Activated CD8-positive, alpha-beta T cell treated with anti-CD3 and anti-CD28 coated beads for 36 hours (primary cell): ENCODE results near the gene CAMTA1. TPM values are rescaled to one million over a fixed set of nuclear protein-coding genes. Genes with fewer than 3 reads are reported as not detected.

Experiments
- ATAC-seq: fragments of 200-7000 bp; cut with Tn5 transposase; one replicate; pipeline ENCODE4 v1.10.0; 2021; ENCODE audit warnings: mild to moderate bottlenecking, moderate library complexity
- CTCF ChIA-PET: fragments of 350-600 bp; sonication (Branson Sonifier 250); formaldehyde crosslinking; loops from one replicate; lab custom pipeline; 2021; ENCODE audit warnings: antibody characterized with exemption; lab: Charles Lee
- POLR2A ChIA-PET: fragments of 350-600 bp; sonication (Branson Sonifier 250); formaldehyde crosslinking; loops from one replicate; lab custom pipeline; 2021; ENCODE audit warnings: antibody characterized with exemption; lab: Charles Lee
- DNase-seq: peaks from one replicate; pipeline ENCODE4 v3.0.0-alpha.2; 2020
- H3K27ac Mint-ChIP-seq: one replicate; pipeline ENCODE4 v1.8.0; 2021; ENCODE audit warnings: mild to moderate bottlenecking, mixed read lengths
- H3K27me3 Mint-ChIP-seq: one replicate; pipeline ENCODE4 v1.8.0; 2021; ENCODE audit warnings: mixed read lengths
- H3K36me3 Mint-ChIP-seq: one replicate; pipeline ENCODE4 v1.8.0; 2021; ENCODE audit warnings: low read depth, mixed read lengths
- H3K4me1 Mint-ChIP-seq: one replicate; pipeline ENCODE4 v1.8.0; 2021; ENCODE audit warnings: low read depth, mixed read lengths
- H3K4me3 Mint-ChIP-seq: one replicate; pipeline ENCODE4 v1.8.0; 2021; ENCODE audit warnings: mild to moderate bottlenecking, moderate library complexity, mixed read lengths
- H3K9me3 Mint-ChIP-seq: one replicate; pipeline ENCODE4 v1.8.0; 2021; ENCODE audit warnings: mixed read lengths
- CTCF ChIP-seq: fragments of 200-600 bp; IDR thresholded peaks from one replicate; pipeline ENCODE4 v1.8.0; 2022; ENCODE audit warnings: antibody characterized with exemption, mild to moderate bottlenecking
- intact Hi-C: fragments of 100-400 bp; cut with micrococcal nuclease; formaldehyde crosslinking; loops from one replicate; pipeline ENCODE4 v1.10.0; 2022
- total RNA-seq, 2 experiments: library from RNA; stranded (reverse); gene quantifications; one replicate each; pipeline ENCODE4 v1.2.3, GENCODE V29; 2021

CAMTA1 gene
- total RNA-seq, 2 experiments from 2014 or later = 67.7 to 70.9 TPM

GRCh38 chr1:7513081-7513480 is 727.8 kb downstream of the CAMTA1 start:
- POLR2A ChIA-PET = interaction anchor here (0.6 kb wide), 1 partner anchor 19 kb away, joined by 5 read pairs; no protein-coding TSS in a partner anchor
- ATAC-seq = no peak
- no peaks in the 10 kb centered on the region for H3K9me3 Mint-ChIP-seq
- H3K27me3 Mint-ChIP-seq = peaks cover 1% of the 10 kb centered on the region
- no peaks in the 10 kb centered on the region for H3K36me3 Mint-ChIP-seq
- intact Hi-C loops = no loop called here
- H3K27ac Mint-ChIP-seq = no peak overlapping the region
- no peak overlapping the region for H3K4me3 Mint-ChIP-seq
- TF ChIP-seq CTCF = no peak
- H3K4me1 Mint-ChIP-seq = no peaks in the 10 kb centered on the region
- CTCF ChIA-PET = no interaction called here
- no peak for DNase-seq

- H3K36me3 Mint-ChIP-seq = no peaks in the 10 kb centered on the region
- ChIA-PET CTCF (no interaction called here), POLR2A (no interaction called here)
- ATAC-seq = no peak
- H3K27ac Mint-ChIP-seq = no peak overlapping the region
- no peak for DNase-seq
- H3K9me3 Mint-ChIP-seq = no peaks in the 10 kb centered on the region
- intact Hi-C loops = no loop called here
- no peaks in the 10 kb centered on the region for H3K4me1 Mint-ChIP-seq
- H3K27me3 Mint-ChIP-seq = peaks cover 1% of the 10 kb centered on the region
- no peak overlapping the region for H3K4me3 Mint-ChIP-seq
- no peak for TF ChIP-seq CTCF
Observed at GRCh38 chr1:7515175-7515574, 729.9 kb downstream of the CAMTA1 start.

- CTCF ChIA-PET = no interaction called here
- no peaks in the 10 kb centered on the region for H3K9me3 Mint-ChIP-seq
- no peaks in the 10 kb centered on the region for H3K36me3 Mint-ChIP-seq
- DNase-seq (no peak), ATAC-seq (no peak)
- POLR2A ChIA-PET = no interaction called here
- no peak for TF ChIP-seq CTCF
- H3K27me3 Mint-ChIP-seq = peaks cover 1% of the 10 kb centered on the region
- no peak overlapping the region for H3K4me3 Mint-ChIP-seq
- intact Hi-C loops = no loop called here
- no peak overlapping the region for H3K27ac Mint-ChIP-seq
- no peaks in the 10 kb centered on the region for H3K4me1 Mint-ChIP-seq
Observed at GRCh38 chr1:7515904-7516303, 730.6 kb downstream of the CAMTA1 start.

GRCh38 chr1:7516341-7516740 is 731.1 kb downstream of the CAMTA1 start:
- no peak for DNase-seq
- no peaks in the 10 kb centered on the region for H3K4me1 Mint-ChIP-seq
- peaks cover 1% of the 10 kb centered on the region for H3K27me3 Mint-ChIP-seq
- ChIA-PET POLR2A (no interaction called here), CTCF (no interaction called here)
- no peaks in the 10 kb centered on the region for H3K36me3 Mint-ChIP-seq
- no peak overlapping the region for H3K4me3 Mint-ChIP-seq
- H3K27ac Mint-ChIP-seq = no peak overlapping the region
- no peak for TF ChIP-seq CTCF
- H3K9me3 Mint-ChIP-seq = no peaks in the 10 kb centered on the region
- intact Hi-C loops = no loop called here
- no peak for ATAC-seq

GRCh38 chr1:7516929-7517328 is 731.7 kb downstream of the CAMTA1 start:
- H3K36me3 Mint-ChIP-seq = no peaks in the 10 kb centered on the region
- ATAC-seq = no peak
- CTCF ChIA-PET = no interaction called here

More at GRCh38 chr1:7516929-7517328, 731.7 kb downstream of the CAMTA1 start:
- no peak overlapping the region for H3K27ac Mint-ChIP-seq
- no peak for TF ChIP-seq CTCF
- peaks cover 1% of the 10 kb centered on the region for H3K27me3 Mint-ChIP-seq
- intact Hi-C loops = no loop called here
- H3K4me3 Mint-ChIP-seq = no peak overlapping the region
- H3K9me3 Mint-ChIP-seq = no peaks in the 10 kb centered on the region
- H3K4me1 Mint-ChIP-seq = no peaks in the 10 kb centered on the region
- POLR2A ChIA-PET = no interaction called here
- no peak for DNase-seq
